ENCODE results near the gene CRTAP. TPM values are rescaled to one million over a fixed set of nuclear protein-coding genes. Genes with fewer than 3 reads are reported as not detected.

Gene CRTAP
- total and polyA plus RNA-seq, 2 experiments from 2014 or later: 71.9 to 210 TPM

DNA sequence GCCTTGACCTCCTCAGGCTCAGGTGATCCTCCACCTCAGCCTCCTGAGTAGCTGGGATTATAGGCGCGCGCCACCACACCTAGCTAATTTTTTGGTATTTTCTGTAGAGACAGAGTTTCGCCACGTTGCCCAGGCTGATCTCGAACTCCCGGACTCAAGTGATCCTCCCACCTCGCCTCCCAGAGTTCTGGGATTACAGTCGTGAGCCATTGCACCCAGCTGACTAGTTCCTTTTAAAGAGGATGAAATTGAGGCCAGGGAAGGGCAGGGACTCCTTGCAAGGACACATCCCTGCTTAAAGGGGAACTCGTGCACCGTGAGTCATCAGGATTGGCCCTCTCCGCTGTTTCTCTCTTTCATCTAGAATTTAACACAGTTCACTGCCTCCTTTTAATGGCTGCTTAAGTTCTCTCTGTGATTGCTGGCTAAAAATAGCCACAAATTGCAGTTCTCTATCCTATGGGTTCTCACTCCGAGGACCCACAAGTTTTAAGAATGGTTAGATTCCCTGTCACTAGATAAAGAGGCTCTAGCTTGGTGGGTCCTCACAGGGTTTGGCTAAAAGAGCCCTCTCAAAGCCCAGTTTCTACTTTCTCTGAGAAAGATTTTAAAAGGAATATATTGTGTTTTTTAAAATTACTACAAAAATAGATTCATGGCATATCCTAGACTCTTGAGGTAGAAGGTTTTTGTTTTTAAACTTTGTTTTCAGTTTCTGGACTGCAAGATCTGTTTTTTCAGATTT lies 1.4 kb downstream of the CRTAP start (continued):
- TF ChIP-seq, protein P1, sequence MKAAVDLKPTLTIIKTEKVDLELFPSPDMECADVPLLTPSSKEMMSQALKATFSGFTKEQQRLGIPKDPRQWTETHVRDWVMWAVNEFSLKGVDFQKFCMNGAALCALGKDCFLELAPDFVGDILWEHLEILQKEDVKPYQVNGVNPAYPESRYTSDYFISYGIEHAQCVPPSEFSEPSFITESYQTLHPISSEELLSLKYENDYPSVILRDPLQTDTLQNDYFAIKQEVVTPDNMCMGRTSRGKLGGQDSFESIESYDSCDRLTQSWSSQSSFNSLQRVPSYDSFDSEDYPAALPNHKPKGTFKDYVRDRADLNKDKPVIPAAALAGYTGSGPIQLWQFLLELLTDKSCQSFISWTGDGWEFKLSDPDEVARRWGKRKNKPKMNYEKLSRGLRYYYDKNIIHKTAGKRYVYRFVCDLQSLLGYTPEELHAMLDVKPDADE (IDR thresholded peaks at IDR 0.05): no peak
- TF ChIP-seq ZNF331 (CRISPR knock-in tag; IDR thresholded peaks at IDR 0.05; ENCODE audit: low read depth): no peak

DNA sequence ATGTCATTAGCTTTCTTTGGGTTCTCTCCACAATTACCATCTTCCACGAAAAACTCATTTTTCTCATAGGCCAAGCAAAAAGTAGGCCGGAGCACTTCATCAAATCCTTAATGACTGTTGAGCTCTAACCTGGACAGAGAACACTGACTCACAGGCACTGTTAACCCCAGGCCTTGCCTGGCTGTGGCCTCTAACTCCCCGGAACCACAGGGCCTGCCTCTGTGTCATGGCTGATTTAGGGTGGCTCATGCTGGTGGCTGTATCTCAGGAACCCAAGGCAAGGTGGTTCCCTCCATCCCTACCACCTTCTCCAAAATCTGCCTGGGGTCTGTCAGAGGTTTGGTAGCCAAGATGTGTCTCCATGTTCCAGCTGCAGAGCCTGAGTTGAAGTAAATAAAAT lies 3.6 kb downstream of the CRTAP start:
- no peak overlapping the region for H2AFZ ChIP-seq
- peaks cover 1% of the 10 kb centered on the region; the same call in 1 of the 3 replicates for H3K9me3 Mint-ChIP-seq
- H3K36me3 Mint-ChIP-seq (ENCODE audit: low read depth): peaks cover 9% of the 10 kb centered on the region
- ATAC-seq: no peak
- peaks cover 15% of the 10 kb centered on the region for H3K4me1 ChIP-seq (ENCODE audit: insufficient read depth)
- no peak overlapping the region for H3K4me2 ChIP-seq
- H3F3A ChIP-seq (replicated peaks; ENCODE audit: low read depth): peaks cover 8% of the 10 kb centered on the region; the same call in 1 of the 2 replicates
- H3K79me2 ChIP-seq (replicated peaks; ENCODE audit: insufficient read depth): peaks cover 26% of the 10 kb centered on the region; the same call in 1 of the 2 replicates
- H4K20me1 ChIP-seq (replicated peaks; ENCODE audit: insufficient read depth): no peaks in the 10 kb centered on the region; the same call in none of the 2 replicates
- TF ChIP-seq JUNB (IDR thresholded peaks at IDR 0.05; ENCODE audit: unreplicated experiment) (no peak), ZNF331 (CRISPR knock-in tag; IDR thresholded peaks at IDR 0.05; ENCODE audit: low read depth) (no peak), STAT1 (IDR thresholded peaks at IDR 0.05; ENCODE audit: unreplicated experiment) (no peak), EZH2 (IDR thresholded peaks at IDR 0.05; ENCODE audit: low read depth, unreplicated experiment) (no peak), CREB1 (CRISPR knock-in tag; IDR thresholded peaks at IDR 0.05; ENCODE audit: low read depth) (no peak)
- TF ChIP-seq, protein P1 (IDR thresholded peaks at IDR 0.05): no peak
- no peak overlapping the region for H3K4me3 Mint-ChIP-seq
- H3K36me3 ChIP-seq (ENCODE audit: insufficient read depth): no peaks in the 10 kb centered on the region
- DNase-seq (ENCODE audit: low spot score): no peak
- no peak overlapping the region for H3K27ac Mint-ChIP-seq
- no peaks in the 10 kb centered on the region for H3K9me2 ChIP-seq (ENCODE audit: insufficient read depth)
- H3K27ac ChIP-seq (ENCODE audit: low read depth): no peak overlapping the region
- no peak overlapping the region for H3K4me3 ChIP-seq
- peaks cover 14% of the 10 kb centered on the region for H3K4me1 Mint-ChIP-seq
- H3K27me3 ChIP-seq (ENCODE audit: insufficient read depth): peaks cover 3% of the 10 kb centered on the region; the same call in 1 of the 2 replicates
- peaks cover 2% of the 10 kb centered on the region for H3K27me3 Mint-ChIP-seq (ENCODE audit: insufficient read depth, low read depth, poor library complexity)

DNA sequence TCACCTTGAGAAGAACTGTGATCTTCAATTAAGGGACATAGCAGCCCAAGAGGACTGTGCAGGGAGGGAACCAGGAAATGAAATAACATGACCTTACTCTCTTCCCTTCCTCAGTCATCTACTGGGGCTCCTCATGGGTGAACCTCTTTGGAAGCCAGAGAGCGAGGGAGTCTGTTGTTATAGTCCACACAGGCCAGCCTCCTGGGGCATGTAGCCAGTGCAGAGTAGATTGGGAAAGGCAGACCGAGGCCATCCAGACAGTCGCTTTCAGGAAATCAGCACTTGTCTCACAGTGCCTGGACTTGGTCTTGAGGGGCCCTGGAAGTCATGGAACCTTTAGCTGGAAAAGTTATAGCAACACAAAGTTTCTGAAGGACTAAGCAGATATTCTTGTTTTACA lies 6.1 kb downstream of the CRTAP start:
- H3F3A ChIP-seq (replicated peaks; ENCODE audit: low read depth): no peaks in the 10 kb centered on the region
- Mint-ChIP-seq H3K27ac (no peak overlapping the region), H3K4me1 (peaks cover 9% of the 10 kb centered on the region), H3K27me3 (ENCODE audit: insufficient read depth, low read depth, poor library complexity) (peaks cover 2% of the 10 kb centered on the region), H3K9me3 (no peaks in the 10 kb centered on the region), H3K36me3 (ENCODE audit: low read depth) (peaks cover 17% of the 10 kb centered on the region), H3K4me3 (no peak overlapping the region)
- no peak overlapping the region for H3K4me2 ChIP-seq
- H3K79me2 ChIP-seq (replicated peaks; ENCODE audit: insufficient read depth): peaks cover 24% of the 10 kb centered on the region; the same call in 1 of the 2 replicates
- H3K9me2 ChIP-seq (ENCODE audit: insufficient read depth): no peaks in the 10 kb centered on the region
- H3K27me3 ChIP-seq (ENCODE audit: insufficient read depth): no peaks in the 10 kb centered on the region
- 0 out of 2 replicates have a peak, but pooled peaks cover 8% of the 10 kb centered on the region for H3K4me1 ChIP-seq (ENCODE audit: insufficient read depth)
- H4K20me1 ChIP-seq (replicated peaks; ENCODE audit: insufficient read depth): no peaks in the 10 kb centered on the region; the same call in none of the 2 replicates
- TF ChIP-seq JUNB (IDR thresholded peaks at IDR 0.05; ENCODE audit: unreplicated experiment) (no peak), EZH2phosphoT487 (IDR thresholded peaks at IDR 0.05; ENCODE audit: unreplicated experiment) (no peak)
- ATAC-seq (no peak), DNase-seq (ENCODE audit: low spot score) (no peak)
- H3K4me3 ChIP-seq: no peak overlapping the region
- peaks cover 6% of the 10 kb centered on the region; the same call in 1 of the 2 replicates for H3K36me3 ChIP-seq (ENCODE audit: insufficient read depth)
- no peak overlapping the region for H2AFZ ChIP-seq
- H3K27ac ChIP-seq (ENCODE audit: low read depth): no peak overlapping the region
